ENCODE measurements around the gene SIDT1.

The SIDT1 gene

DNA sequence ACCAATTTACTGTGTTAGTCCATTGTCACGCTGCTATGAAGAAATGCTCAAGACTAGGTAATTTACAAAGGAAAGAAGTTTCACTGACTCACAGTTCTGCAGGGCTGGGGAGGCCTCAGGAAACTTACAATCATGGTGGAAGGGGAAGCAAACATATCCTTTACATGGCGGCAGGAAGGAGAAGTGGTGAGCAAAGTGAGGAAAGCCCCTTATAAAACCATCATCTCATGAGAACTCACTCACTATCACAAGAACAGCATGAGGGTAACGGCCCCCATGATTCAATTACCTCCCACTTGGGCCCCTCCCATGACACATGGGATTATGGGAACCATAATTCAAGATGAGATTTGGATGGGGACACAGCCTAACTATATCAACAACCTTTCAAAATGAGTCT is 143.9 kb downstream of the SIDT1 start:
- no peaks in the 10 kb centered on the region for H3K27me3 ChIP-seq (ENCODE audit: low read length)
- no peak overlapping the region for H2AFZ ChIP-seq (ENCODE audit: low read depth, low read length, severe bottlenecking)
- H3K79me2 ChIP-seq (ENCODE audit: insufficient read depth, low read length), result no peaks in the 10 kb centered on the region
- no peaks in the 10 kb centered on the region for H3F3A ChIP-seq (ENCODE audit: insufficient read depth)
- no peaks in the 10 kb centered on the region for H4K20me1 ChIP-seq (ENCODE audit: low read depth, low read length)
- no peaks in the 10 kb centered on the region for H3K9me3 ChIP-seq (ENCODE audit: insufficient read depth, low read length)
- no peaks in the 10 kb centered on the region for H3K9me2 ChIP-seq (replicated peaks; ENCODE audit: insufficient read depth, low read length)
- H3K36me3 ChIP-seq (ENCODE audit: low read length), result no peaks in the 10 kb centered on the region
- TF ChIP-seq EZH2phosphoT487 (conservative IDR thresholded peaks at IDR 0.05; ENCODE audit: low read length), result no peak
- TF ChIP-seq, protein P1, sequence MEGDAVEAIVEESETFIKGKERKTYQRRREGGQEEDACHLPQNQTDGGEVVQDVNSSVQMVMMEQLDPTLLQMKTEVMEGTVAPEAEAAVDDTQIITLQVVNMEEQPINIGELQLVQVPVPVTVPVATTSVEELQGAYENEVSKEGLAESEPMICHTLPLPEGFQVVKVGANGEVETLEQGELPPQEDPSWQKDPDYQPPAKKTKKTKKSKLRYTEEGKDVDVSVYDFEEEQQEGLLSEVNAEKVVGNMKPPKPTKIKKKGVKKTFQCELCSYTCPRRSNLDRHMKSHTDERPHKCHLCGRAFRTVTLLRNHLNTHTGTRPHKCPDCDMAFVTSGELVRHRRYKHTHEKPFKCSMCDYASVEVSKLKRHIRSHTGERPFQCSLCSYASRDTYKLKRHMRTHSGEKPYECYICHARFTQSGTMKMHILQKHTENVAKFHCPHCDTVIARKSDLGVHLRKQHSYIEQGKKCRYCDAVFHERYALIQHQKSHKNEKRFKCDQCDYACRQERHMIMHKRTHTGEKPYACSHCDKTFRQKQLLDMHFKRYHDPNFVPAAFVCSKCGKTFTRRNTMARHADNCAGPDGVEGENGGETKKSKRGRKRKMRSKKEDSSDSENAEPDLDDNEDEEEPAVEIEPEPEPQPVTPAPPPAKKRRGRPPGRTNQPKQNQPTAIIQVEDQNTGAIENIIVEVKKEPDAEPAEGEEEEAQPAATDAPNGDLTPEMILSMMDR (IDR thresholded peaks at IDR 0.05; ENCODE audit: insufficient read depth, low read length, poor library complexity, severe bottlenecking), result no peak
- no peak overlapping the region for H3K9ac ChIP-seq (ENCODE audit: low read length)
- H3K27ac ChIP-seq (ENCODE audit: low read depth, low read length), result no peak overlapping the region
- no peak overlapping the region for H3K4me2 ChIP-seq (ENCODE audit: low read depth, low read length, poor library complexity, severe bottlenecking)
- H3K4me3 ChIP-seq (ENCODE audit: insufficient read depth, low read length, poor library complexity, severe bottlenecking), result no peak overlapping the region

DNA sequence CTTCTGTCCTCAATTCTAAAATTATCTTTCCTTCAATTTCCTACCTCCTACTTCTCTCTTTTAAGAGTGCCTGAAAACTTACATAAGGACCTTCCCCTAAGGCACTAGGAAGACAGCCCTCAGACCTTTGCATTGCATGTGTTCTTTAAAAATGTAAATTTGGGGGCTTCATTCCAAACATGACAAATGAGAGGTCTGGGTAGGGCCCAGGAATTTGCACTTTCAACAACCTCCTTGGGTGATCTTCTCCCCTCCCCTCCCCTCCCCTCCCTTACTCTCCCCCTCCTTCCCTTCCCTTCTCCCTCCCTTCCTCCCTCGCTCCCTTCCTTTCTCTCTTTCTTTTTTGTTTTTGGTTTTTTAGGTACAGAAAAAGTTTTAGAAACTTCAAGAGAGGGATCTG is 145.4 kb downstream of the SIDT1 start:
- H2AFZ ChIP-seq (ENCODE audit: low read depth, low read length, severe bottlenecking), result no peak overlapping the region
- TF ChIP-seq, protein P1 (IDR thresholded peaks at IDR 0.05; ENCODE audit: insufficient read depth, low read length, poor library complexity, severe bottlenecking), result no peak
- no peak for TF ChIP-seq EZH2phosphoT487 (conservative IDR thresholded peaks at IDR 0.05; ENCODE audit: low read length)
- no peak overlapping the region for H3K4me2 ChIP-seq (ENCODE audit: low read depth, low read length, poor library complexity, severe bottlenecking)
- no peak overlapping the region for H3K9ac ChIP-seq (ENCODE audit: low read length)
- H3K27me3 ChIP-seq (ENCODE audit: low read length), result no peaks in the 10 kb centered on the region
- H4K20me1 ChIP-seq (ENCODE audit: low read depth, low read length), result no peaks in the 10 kb centered on the region
- no peaks in the 10 kb centered on the region for H3K9me3 ChIP-seq (ENCODE audit: insufficient read depth, low read length)
- no peak overlapping the region for H3K4me3 ChIP-seq (ENCODE audit: insufficient read depth, low read length, poor library complexity, severe bottlenecking)
- no peaks in the 10 kb centered on the region for H3F3A ChIP-seq (ENCODE audit: insufficient read depth)
- no peaks in the 10 kb centered on the region for H3K36me3 ChIP-seq (ENCODE audit: low read length)
- H3K9me2 ChIP-seq (replicated peaks; ENCODE audit: insufficient read depth, low read length), result no peaks in the 10 kb centered on the region
- no peaks in the 10 kb centered on the region for H3K79me2 ChIP-seq (ENCODE audit: insufficient read depth, low read length)
- H3K27ac ChIP-seq (ENCODE audit: low read depth, low read length), result no peak overlapping the region

DNA sequence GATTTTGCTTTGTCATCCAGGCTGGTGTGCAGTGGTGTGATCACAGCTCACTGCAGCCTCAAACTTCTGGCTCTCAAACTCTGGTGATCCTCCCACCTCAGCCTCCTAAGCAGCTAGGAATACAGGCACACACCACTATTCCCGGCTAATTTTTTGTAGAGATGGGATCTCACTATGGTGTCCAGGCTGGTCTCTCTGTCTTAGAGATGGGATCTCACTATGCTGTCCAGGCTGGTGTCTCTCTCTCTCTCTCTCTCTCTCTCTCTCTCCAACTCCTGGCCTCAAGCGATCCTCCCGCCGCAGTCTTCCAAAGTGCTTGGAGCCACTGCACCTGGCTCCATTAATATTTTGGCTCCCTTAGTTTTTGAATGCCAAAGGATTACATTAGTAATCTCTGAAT is 146.4 kb downstream of the SIDT1 start:
- Histone ChIP-seq H3K27me3 (ENCODE audit: low read length) (no peaks in the 10 kb centered on the region), H3K79me2 (ENCODE audit: insufficient read depth, low read length) (no peaks in the 10 kb centered on the region), H3K4me2 (ENCODE audit: low read depth, low read length, poor library complexity, severe bottlenecking) (no peak overlapping the region), H4K20me1 (ENCODE audit: low read depth, low read length) (no peaks in the 10 kb centered on the region), H3K4me3 (ENCODE audit: insufficient read depth, low read length, poor library complexity, severe bottlenecking) (no peak overlapping the region), H3K9me2 (replicated peaks; ENCODE audit: insufficient read depth, low read length) (no peaks in the 10 kb centered on the region), H3K36me3 (ENCODE audit: low read length) (no peaks in the 10 kb centered on the region), H3F3A (ENCODE audit: insufficient read depth) (no peaks in the 10 kb centered on the region), H3K27ac (ENCODE audit: low read depth, low read length) (no peak overlapping the region), H3K9ac (ENCODE audit: low read length) (no peak overlapping the region), H2AFZ (ENCODE audit: low read depth, low read length, severe bottlenecking) (no peak overlapping the region), H3K9me3 (ENCODE audit: insufficient read depth, low read length) (no peaks in the 10 kb centered on the region)
- TF ChIP-seq, protein P1 (IDR thresholded peaks at IDR 0.05; ENCODE audit: insufficient read depth, low read length, poor library complexity, severe bottlenecking), result no peak
- no peak for TF ChIP-seq EZH2phosphoT487 (conservative IDR thresholded peaks at IDR 0.05; ENCODE audit: low read length)

Data from SU-DHL-6 (cell line).